GM12878 (cell line): Measurements from ENCODE around the gene RTEL1. TPM values are rescaled to one million over a fixed set of nuclear protein-coding genes. Genes with fewer than 3 reads are reported as not detected.

Experiments
- ATAC-seq: fragments of 200-7000 bp; cut with Tn5 transposase; 3 replicates; pipeline ENCODE4 v1.9.1; 2020; ENCODE audit warnings: mild to moderate bottlenecking, moderate library complexity
- BruUV-seq: library from RNA; stranded (reverse); fragments of 400-500 nt; replicated peaks from 2 replicates; lab custom pipeline; 2021; lab: Mats Ljungman, UMichigan
- CTCF ChIA-PET: fragments of 300-600 bp; sonication (Branson Sonifier 250); formaldehyde crosslinking; extraction: SDS; loops from one replicate; lab custom pipeline; 2021; ENCODE audit warnings: inconsistent platforms; lab: Yijun Ruan, JAX
- POLR2A ChIA-PET: fragments of 350-600 bp; formaldehyde crosslinking; extraction: SDS; loops from one replicate; lab custom pipeline; 2021; ENCODE audit warnings: inconsistent platforms; lab: Charles Lee
- RAD21 ChIA-PET: fragments of 300-600 bp; sonication (Branson Sonifier 250); formaldehyde crosslinking; loops from one replicate; lab custom pipeline; 2023; ENCODE audit warnings: antibody characterized with exemption; ENCODE audit not compliant: unreplicated experiment; lab: Charles Lee
- SMC1A ChIA-PET: fragments of 300-600 bp; sonication (Branson Sonifier 250); formaldehyde crosslinking; loops from one replicate; lab custom pipeline; 2023; ENCODE audit not compliant: unreplicated experiment, uncharacterized antibody; lab: Charles Lee
- DNase-seq: peaks from one replicate; pipeline ENCODE4 v3.0.0-alpha.2; 2011; ENCODE audit warnings: low read depth, low spot score
- FAIRE-seq: peaks from 3 replicates; lab custom pipeline; 2011; peaks lifted over from hg19 to GRCh38; lab: Jason Lieb, UNC
- H2AFZ ChIP-seq: 2 replicates; pipeline ENCODE4 v1.6.0; 2011; ENCODE audit warnings: low read depth, low read length, control low read depth; ENCODE audit not compliant: control insufficient read depth
- H3K27ac ChIP-seq: 2 replicates; pipeline ENCODE4 v1.5.1; 2011; ENCODE audit warnings: control low read depth; ENCODE audit not compliant: control insufficient read depth, insufficient read depth
- H3K27me3 ChIP-seq, 2 experiments: replicated peaks in 1 of 2; 2 replicates each; pipeline versions ENCODE4 v1.6.0 to v1.6.1; 2011; ENCODE audit warnings: low read length in 1 of 2; ENCODE audit not compliant: control insufficient read depth in 2 of 2, insufficient read depth in 2 of 2
- H3K36me3 ChIP-seq, 2 experiments: 2 replicates each; pipeline ENCODE4 v1.5.1; 2011; ENCODE audit warnings: low read length in 1 of 2; ENCODE audit not compliant: control insufficient read depth in 2 of 2, insufficient read depth in 2 of 2
- H3K4me1 ChIP-seq: 2 replicates; pipeline ENCODE4 v1.6.1; 2011; ENCODE audit warnings: mild to moderate bottlenecking, low read length, moderate library complexity, mixed read lengths; ENCODE audit not compliant: control insufficient read depth, insufficient read depth
- H3K4me2 ChIP-seq: 2 replicates; pipeline ENCODE4 v1.6.0; 2011; ENCODE audit warnings: control low read depth; ENCODE audit not compliant: control insufficient read depth, insufficient read depth
- H3K4me3 ChIP-seq: fragments of 200-600 bp; sonication (generic); 2 replicates; pipeline ENCODE4 v1.5.1; 2016
- H3K79me2 ChIP-seq: 2 replicates; pipeline ENCODE4 v1.6.0; 2011; ENCODE audit warnings: low read length; ENCODE audit not compliant: control insufficient read depth, insufficient read depth
- H3K9ac ChIP-seq: 2 replicates; pipeline ENCODE4 v1.8.0; 2011; ENCODE audit warnings: low read length, control low read depth, mixed read lengths; ENCODE audit not compliant: control insufficient read depth, insufficient read depth
- H3K9me3 ChIP-seq: replicated peaks from 3 replicates; pipeline ENCODE4 v1.5.1; 2011; ENCODE audit warnings: mild to moderate bottlenecking, low read length; ENCODE audit not compliant: control insufficient read depth, insufficient read depth
- H4K20me1 ChIP-seq: 2 replicates; pipeline ENCODE4 v1.6.0; 2011; ENCODE audit not compliant: control insufficient read depth, insufficient read depth
- ATF7 ChIP-seq: fragments of 450-650 bp; IDR thresholded peaks from 2 replicates; pipeline ENCODE4 v1.6.1; 2016; ENCODE audit warnings: low read depth, mild to moderate bottlenecking
- MYB ChIP-seq: fragments of 150-350 bp; IDR thresholded peaks from 2 replicates; pipeline ENCODE4 v1.6.1; 2014; ENCODE audit warnings: mild to moderate bottlenecking, low read depth, low read length, borderline replicate concordance
- NFIC ChIP-seq: IDR thresholded peaks from 2 replicates; pipeline ENCODE4 v1.6.1; 2012; ENCODE audit warnings: low read depth, mild to moderate bottlenecking, inconsistent platforms, low read length, moderate library complexity
- POLR2A ChIP-seq: IDR thresholded peaks from 2 replicates; pipeline ENCODE4 v1.6.1; 2011; ENCODE audit warnings: low read depth, mild to moderate bottlenecking, low read length
- WGBS: methylation state at CpG from one replicate; pipeline ENCODE4 v1.1.6; 2016; ENCODE audit warnings: low lambda C conversion rate; ENCODE audit not compliant: insufficient replicate concordance, insufficient coverage; ENCODE audit errors: missing lambda C conversion rate; 5-methylcytosine and 5-hydroxymethylcytosine counted together
- in situ Hi-C: fragments of 300-500 bp; cut with MboI; formaldehyde crosslinking; loops from 9 replicates; pipeline ENCODE4 v1.14.3; 2018; ENCODE audit warnings: mixed read lengths
- intact Hi-C: fragments of 100-400 bp; cut with micrococcal nuclease; formaldehyde crosslinking; loops from one replicate; pipeline ENCODE4 v1.14.2; 2022; ENCODE audit not compliant: unreplicated experiment
- polyA plus RNA-seq, 11 experiments: library from polyadenylated mRNA; depleted of rRNA in 4 of 11; unstranded in 6 of 11; stranded (reverse) in 5 of 11; fragments of >200 nt; fragmentation: Nextera tagmentation in 4 of 11; fragmentation: Illumina TruSeq in 1 of 11; extraction: Ambion mirVana in 4 of 11; extraction: Trizol in 1 of 11; gene quantifications; 1 replicate in 1 of 11; 2 replicates in 10 of 11; pipeline versions ENCODE4 v1.2.1 to v1.2.3, GENCODE V29; 2011 to 2016; ENCODE audit warnings: inconsistent platforms in 2 of 11, missing spikeins in 2 of 11, low read depth in 1 of 11
- total RNA-seq, 4 experiments: library from RNA; depleted of rRNA in 3 of 4; stranded (reverse); fragments of >200 nt in 3 of 4; fragmentation: Illumina TruSeq in 1 of 4; extraction: Trizol in 1 of 4; gene quantifications; 2 replicates each; pipeline versions ENCODE4 v1.2.1 to v1.2.3, GENCODE V29; 2013 to 2021
- TF ChIP-seq, protein P1 (sequence below): fragments of 150-350 bp; IDR thresholded peaks from 2 replicates; pipeline ENCODE4 v1.6.1; 2016; ENCODE audit warnings: low read depth, low read length

Gene RTEL1
- total and polyA plus RNA-seq, 10 of the 15 experiments (the other 5 are each of a cell fraction or from before 2014, with no cell fraction given): 0.40 to 37.2 (median 15.6) TPM; not detected in 1

GRCh38 chr20:63702036-63702665, 44.0 kb downstream of the RTEL1 start:
- TF ChIP-seq POLR2A: peak; percentile 66
- TF ChIP-seq ATF7: no peak
- no peak for TF ChIP-seq NFIC
- TF ChIP-seq MYB: no peak
- TF ChIP-seq, protein P1, sequence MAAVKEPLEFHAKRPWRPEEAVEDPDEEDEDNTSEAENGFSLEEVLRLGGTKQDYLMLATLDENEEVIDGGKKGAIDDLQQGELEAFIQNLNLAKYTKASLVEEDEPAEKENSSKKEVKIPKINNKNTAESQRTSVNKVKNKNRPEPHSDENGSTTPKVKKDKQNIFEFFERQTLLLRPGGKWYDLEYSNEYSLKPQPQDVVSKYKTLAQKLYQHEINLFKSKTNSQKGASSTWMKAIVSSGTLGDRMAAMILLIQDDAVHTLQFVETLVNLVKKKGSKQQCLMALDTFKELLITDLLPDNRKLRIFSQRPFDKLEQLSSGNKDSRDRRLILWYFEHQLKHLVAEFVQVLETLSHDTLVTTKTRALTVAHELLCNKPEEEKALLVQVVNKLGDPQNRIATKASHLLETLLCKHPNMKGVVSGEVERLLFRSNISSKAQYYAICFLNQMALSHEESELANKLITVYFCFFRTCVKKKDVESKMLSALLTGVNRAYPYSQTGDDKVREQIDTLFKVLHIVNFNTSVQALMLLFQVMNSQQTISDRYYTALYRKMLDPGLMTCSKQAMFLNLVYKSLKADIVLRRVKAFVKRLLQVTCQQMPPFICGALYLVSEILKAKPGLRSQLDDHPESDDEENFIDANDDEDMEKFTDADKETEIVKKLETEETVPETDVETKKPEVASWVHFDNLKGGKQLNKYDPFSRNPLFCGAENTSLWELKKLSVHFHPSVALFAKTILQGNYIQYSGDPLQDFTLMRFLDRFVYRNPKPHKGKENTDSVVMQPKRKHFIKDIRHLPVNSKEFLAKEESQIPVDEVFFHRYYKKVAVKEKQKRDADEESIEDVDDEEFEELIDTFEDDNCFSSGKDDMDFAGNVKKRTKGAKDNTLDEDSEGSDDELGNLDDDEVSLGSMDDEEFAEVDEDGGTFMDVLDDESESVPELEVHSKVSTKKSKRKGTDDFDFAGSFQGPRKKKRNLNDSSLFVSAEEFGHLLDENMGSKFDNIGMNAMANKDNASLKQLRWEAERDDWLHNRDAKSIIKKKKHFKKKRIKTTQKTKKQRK: no peak
- Histone ChIP-seq H3K27me3 (no peaks in the 10 kb centered on the region), H3K4me2 (no peak overlapping the region), H3K36me3 (peaks cover 5 to 7% of the 10 kb centered on the region in 2 experiments; a peak in 3 of 4 replicates), H3K9ac (no peak overlapping the region), H3K9me3 (no peaks in the 10 kb centered on the region), H3K27ac (no peak overlapping the region), H3K4me3 (no peak overlapping the region), H3K79me2 (peaks cover 13% of the 10 kb centered on the region), H2AFZ (no peak overlapping the region), H4K20me1 (no peaks in the 10 kb centered on the region), H3K4me1 (peaks cover 25% of the 10 kb centered on the region)
- no peak for FAIRE-seq
- SMC1A ChIA-PET: interaction anchor here (0.9 kb wide), 1 partner anchor 163 kb away, joined by 3 read pairs; the partner anchor contains the start of gene TPD52L2
- RAD21 ChIA-PET: interaction anchor here (0.5 kb wide), 1 partner anchor 27 kb away, joined by 4 read pairs; no protein-coding TSS in a partner anchor
- 92% methylated on average over 16 of the region's 16 CpGs for WGBS
- in situ Hi-C loops: no loop called here
- ATAC-seq: no peak
- intact Hi-C loops: no loop called here
- CTCF ChIA-PET: no interaction called here
- BruUV-seq: no TSS peak
- POLR2A ChIA-PET: no interaction called here
- DNase-seq: no peak
